PC-9 (cell line): ENCODE results near the gene COL23A1. TPM values are rescaled to one million over a fixed set of nuclear protein-coding genes. Genes with fewer than 3 reads are reported as not detected.

Experiments
- BruUV-seq: library from RNA; stranded (reverse); fragments of 400-500 nt; replicated peaks from 2 replicates; lab custom pipeline; 2021; lab: Mats Ljungman, UMichigan
- CTCF ChIA-PET: fragments of 300-600 bp; sonication (Branson Sonifier 250); formaldehyde crosslinking; loops from one replicate; lab custom pipeline; 2022; ENCODE audit warnings: antibody characterized with exemption; lab: Charles Lee
- POLR2A ChIA-PET: fragments of 300-600 bp; sonication (Branson Sonifier 250); formaldehyde crosslinking; loops from one replicate; lab custom pipeline; 2022; ENCODE audit warnings: antibody characterized with exemption; ENCODE audit not compliant: unreplicated experiment; lab: Charles Lee
- DNase-seq, 2 experiments: peaks; one replicate each; pipeline versions ENCODE4 v3.0.0 to v3.0.0-alpha.2; 2015 to 2022; ENCODE audit warnings: mixed read lengths in 1 of 2
- H2AFZ ChIP-seq: fragments of 200-600 bp; sonication (generic); 2 replicates; pipeline ENCODE4 v1.8.1; 2017; ENCODE audit warnings: antibody characterized with exemption
- H3F3A ChIP-seq: fragments of 200-600 bp; sonication (generic); 2 replicates; pipeline ENCODE4 v1.8.1; 2017; ENCODE audit warnings: antibody characterized with exemption, mild to moderate bottlenecking, low read depth; ENCODE audit not compliant: insufficient read depth
- H3K27ac ChIP-seq: fragments of 200-600 bp; sonication (generic); 2 replicates; pipeline ENCODE4 v1.6.1; 2016; ENCODE audit warnings: mixed run types
- H3K27me3 ChIP-seq: fragments of 200-600 bp; sonication (generic); 2 replicates; pipeline ENCODE4 v1.6.1; 2016; ENCODE audit warnings: low read depth, mixed run types; ENCODE audit not compliant: insufficient read depth
- H3K36me3 ChIP-seq: fragments of 200-600 bp; sonication (generic); 2 replicates; pipeline ENCODE4 v1.6.1; 2016; ENCODE audit warnings: low read depth, mixed run types
- H3K4me1 ChIP-seq: fragments of 200-600 bp; sonication (generic); replicated peaks from 2 replicates; pipeline ENCODE4 v1.6.1; 2016; ENCODE audit warnings: mixed run types; ENCODE audit not compliant: insufficient read depth
- H3K4me2 ChIP-seq: fragments of 200-600 bp; sonication (generic); 2 replicates; pipeline ENCODE4 v1.6.1; 2017; ENCODE audit warnings: mixed run types
- H3K4me3 ChIP-seq: fragments of 200-600 bp; sonication (generic); 2 replicates; pipeline ENCODE4 v1.6.1; 2016; ENCODE audit warnings: mixed run types
- H3K79me2 ChIP-seq: fragments of 200-600 bp; sonication (generic); 2 replicates; pipeline ENCODE4 v1.6.1; 2017; ENCODE audit warnings: low read depth, mixed run types
- H3K9me2 ChIP-seq: fragments of 200-600 bp; sonication (generic); 2 replicates; pipeline ENCODE4 v1.8.1; 2017; ENCODE audit warnings: mild to moderate bottlenecking; ENCODE audit not compliant: insufficient read depth
- H3K9me3 ChIP-seq: fragments of 200-600 bp; sonication (generic); 2 replicates; pipeline ENCODE4 v1.8.1; 2016; ENCODE audit warnings: low read depth; ENCODE audit not compliant: insufficient read depth
- H4K20me1 ChIP-seq: fragments of 200-600 bp; sonication (generic); 2 replicates; pipeline ENCODE4 v1.8.1; 2017; ENCODE audit not compliant: insufficient read depth
- CTCF ChIP-seq: fragments of 200-600 bp; sonication (generic); conservative IDR thresholded peaks from 2 replicates; pipeline ENCODE4 v1.6.1; 2017; ENCODE audit warnings: mixed run types, antibody characterized with exemption, mild to moderate bottlenecking, moderate library complexity
- EZH2 ChIP-seq: fragments of 200-600 bp; sonication (generic); IDR thresholded peaks from 2 replicates; pipeline ENCODE4 v1.8.0; 2017; ENCODE audit warnings: antibody characterized with exemption, low read depth
- intact Hi-C: fragments of 100-400 bp; cut with micrococcal nuclease; formaldehyde crosslinking; loops from one replicate; pipeline ENCODE4 v1.10.0; 2022; ENCODE audit not compliant: unreplicated experiment
- total RNA-seq: library from RNA; stranded (reverse); gene quantifications from 2 replicates; pipeline ENCODE4 v1.2.3, GENCODE V29; 2021

COL23A1 gene
- total RNA-seq, 1 experiment from 2014 or later = not detected

GRCh38 chr5:178470760-178471025 is 119.5 kb downstream of the COL23A1 start:
- H3K9me3 ChIP-seq = no peaks in the 10 kb centered on the region

GRCh38 chr5:178469975-178470759 is 120.0 kb downstream of the COL23A1 start:
- DNase-seq = no peak
- no peaks in the 10 kb centered on the region for H3F3A ChIP-seq
- POLR2A ChIA-PET = no interaction called here
- intact Hi-C loops = no loop called here
- BruUV-seq = no TSS peak
- H3K4me3 ChIP-seq = no peak overlapping the region
- H3K9me3 ChIP-seq = no peaks in the 10 kb centered on the region
- no peak overlapping the region for H3K27ac ChIP-seq
- no peaks in the 10 kb centered on the region for H3K4me1 ChIP-seq
- no peaks in the 10 kb centered on the region for H3K9me2 ChIP-seq
- no peak overlapping the region for H3K4me2 ChIP-seq
- CTCF ChIA-PET = no interaction called here
- TF ChIP-seq CTCF (no peak), EZH2 (no peak)
- H3K36me3 ChIP-seq = no peaks in the 10 kb centered on the region
- H4K20me1 ChIP-seq = no peaks in the 10 kb centered on the region
- no peaks in the 10 kb centered on the region for H3K79me2 ChIP-seq
- H2AFZ ChIP-seq = no peak overlapping the region
- peaks cover 99% of the 10 kb centered on the region for H3K27me3 ChIP-seq

More at GRCh38 chr5:178470760-178471025, 119.5 kb downstream of the COL23A1 start:
- TF ChIP-seq EZH2 (no peak), CTCF (no peak)
- Histone ChIP-seq H3K27ac (no peak overlapping the region), H3K27me3 (peaks cover 99% of the 10 kb centered on the region), H3K4me1 (no peaks in the 10 kb centered on the region), H2AFZ (no peak overlapping the region), H3K36me3 (no peaks in the 10 kb centered on the region), H3K4me2 (no peak overlapping the region), H3K4me3 (no peak overlapping the region), H3K9me2 (no peaks in the 10 kb centered on the region), H4K20me1 (no peaks in the 10 kb centered on the region), H3F3A (no peaks in the 10 kb centered on the region), H3K79me2 (no peaks in the 10 kb centered on the region)
- ChIA-PET POLR2A (no interaction called here), CTCF (no interaction called here)
- no peak for DNase-seq
- no TSS peak for BruUV-seq
- intact Hi-C loops = no loop called here

- H2AFZ ChIP-seq = no peak overlapping the region
- no peaks in the 10 kb centered on the region for H3K79me2 ChIP-seq
- intact Hi-C loops = no loop called here
- no TSS peak for BruUV-seq
- TF ChIP-seq CTCF (no peak), EZH2 (no peak)
- H3K27ac ChIP-seq = no peak overlapping the region
- H3K4me2 ChIP-seq = no peak overlapping the region
- POLR2A ChIA-PET = no interaction called here
- no peaks in the 10 kb centered on the region for H4K20me1 ChIP-seq
- H3K4me1 ChIP-seq = no peaks in the 10 kb centered on the region
- H3K4me3 ChIP-seq = no peak overlapping the region
- CTCF ChIA-PET = no interaction called here
- no peaks in the 10 kb centered on the region for H3K9me3 ChIP-seq
- no peaks in the 10 kb centered on the region for H3F3A ChIP-seq
- peaks cover 99% of the 10 kb centered on the region for H3K27me3 ChIP-seq
- no peak for DNase-seq
- H3K36me3 ChIP-seq = no peaks in the 10 kb centered on the region
- H3K9me2 ChIP-seq = no peaks in the 10 kb centered on the region
These were observed 120.9 kb downstream of the COL23A1 start for GRCh38 chr5:178469011-178469974.
